ENCODE data around the gene HTD2.

Gene HTD2

GRCh38 chr3:58291671-58292338 is 14.5 kb upstream of the HTD2 start:
- no peak for DNase-seq (ENCODE audit: low read depth in 1 of 2, low spot score in 1 of 2)

GRCh38 chr3:58292866-58293265 is 13.5 kb upstream of the HTD2 start:
- no peak for DNase-seq (ENCODE audit: low read depth in 1 of 2, low spot score in 1 of 2)

- DNase-seq (ENCODE audit: low read depth in 1 of 2, low spot score in 1 of 2) = no peak
Measured at GRCh38 chr3:58293516-58293915, 12.8 kb upstream of the HTD2 start.

- DNase-seq (ENCODE audit: low read depth in 1 of 2, low spot score in 1 of 2) = no peak
Measured at GRCh38 chr3:58296269-58296668, 10.1 kb upstream of the HTD2 start.

- no peak for DNase-seq (ENCODE audit: low read depth in 1 of 2, low spot score in 1 of 2)
Measured at GRCh38 chr3:58296843-58297242, 9.5 kb upstream of the HTD2 start.

GRCh38 chr3:58298190-58298589 is 8.1 kb upstream of the HTD2 start:
- DNase-seq (ENCODE audit: low read depth in 1 of 2, low spot score in 1 of 2) = no peak

- DNase-seq (ENCODE audit: low read depth in 1 of 2, low spot score in 1 of 2) = no peak
Measured at GRCh38 chr3:58299075-58299474, 7.2 kb upstream of the HTD2 start.

- DNase-seq (ENCODE audit: low read depth in 1 of 2, low spot score in 1 of 2) = no peak
Measured at GRCh38 chr3:58299839-58300516, 6.3 kb upstream of the HTD2 start.

- DNase-seq (ENCODE audit: low read depth in 1 of 2, low spot score in 1 of 2) = no peak
Measured at GRCh38 chr3:58307639-58308215, 1.4 kb downstream of the HTD2 start.

GRCh38 chr3:58308728-58309127 is 2.4 kb downstream of the HTD2 start:
- DNase-seq (ENCODE audit: low read depth in 1 of 2, low spot score in 1 of 2) = no peak

GRCh38 chr3:58317811-58318210 is 11.5 kb downstream of the HTD2 start:
- no peak for DNase-seq (ENCODE audit: low read depth in 1 of 2, low spot score in 1 of 2)

- no peak for DNase-seq (ENCODE audit: low read depth in 1 of 2, low spot score in 1 of 2)
Measured at GRCh38 chr3:58321791-58322190, 15.5 kb downstream of the HTD2 start.

- DNase-seq (ENCODE audit: low read depth in 1 of 2, low spot score in 1 of 2) = no peak
Measured at GRCh38 chr3:58322793-58323192, 16.5 kb downstream of the HTD2 start.

GRCh38 chr3:58323529-58324390 is 17.4 kb downstream of the HTD2 start:
- no peak for DNase-seq (ENCODE audit: low read depth in 1 of 2, low spot score in 1 of 2)

GRCh38 chr3:58324391-58325390 is 18.4 kb downstream of the HTD2 start:
- DNase-seq (ENCODE audit: low read depth in 1 of 2, low spot score in 1 of 2) = no peak

GRCh38 chr3:58325525-58325992 is 19.2 kb downstream of the HTD2 start:
- DNase-seq (ENCODE audit: low read depth in 1 of 2, low spot score in 1 of 2) = no peak

GRCh38 chr3:58326267-58326900 is 20.1 kb downstream of the HTD2 start:
- no peak for DNase-seq (ENCODE audit: low read depth in 1 of 2, low spot score in 1 of 2)

GRCh38 chr3:58329150-58329921 is 23.0 kb downstream of the HTD2 start:
- no peak for DNase-seq (ENCODE audit: low read depth in 1 of 2, low spot score in 1 of 2)

GRCh38 chr3:58329922-58330413 is 23.6 kb downstream of the HTD2 start:
- DNase-seq (ENCODE audit: low read depth in 1 of 2, low spot score in 1 of 2) = no peak
